Mucosa of gallbladder (tissue), 1 donor: ENCODE results near the gene MAD1L1. TPM values are rescaled to one million over a fixed set of nuclear protein-coding genes. Genes with fewer than 3 reads are reported as not detected.

Experiments used
- DNase-seq: peaks from one replicate; pipeline ENCODE4 v3.0.0-alpha.2; 2020; ENCODE audit warnings: low spot score
- total RNA-seq: library from RNA; stranded (reverse); gene quantifications from one replicate; pipeline ENCODE4 v1.2.1, GENCODE V29; 2021
- donor health status: DM: no; HTN: no; CAD: no.

MAD1L1 gene
- total RNA-seq, 1 donor from 2014 or later: 50.5 TPM

DNA sequence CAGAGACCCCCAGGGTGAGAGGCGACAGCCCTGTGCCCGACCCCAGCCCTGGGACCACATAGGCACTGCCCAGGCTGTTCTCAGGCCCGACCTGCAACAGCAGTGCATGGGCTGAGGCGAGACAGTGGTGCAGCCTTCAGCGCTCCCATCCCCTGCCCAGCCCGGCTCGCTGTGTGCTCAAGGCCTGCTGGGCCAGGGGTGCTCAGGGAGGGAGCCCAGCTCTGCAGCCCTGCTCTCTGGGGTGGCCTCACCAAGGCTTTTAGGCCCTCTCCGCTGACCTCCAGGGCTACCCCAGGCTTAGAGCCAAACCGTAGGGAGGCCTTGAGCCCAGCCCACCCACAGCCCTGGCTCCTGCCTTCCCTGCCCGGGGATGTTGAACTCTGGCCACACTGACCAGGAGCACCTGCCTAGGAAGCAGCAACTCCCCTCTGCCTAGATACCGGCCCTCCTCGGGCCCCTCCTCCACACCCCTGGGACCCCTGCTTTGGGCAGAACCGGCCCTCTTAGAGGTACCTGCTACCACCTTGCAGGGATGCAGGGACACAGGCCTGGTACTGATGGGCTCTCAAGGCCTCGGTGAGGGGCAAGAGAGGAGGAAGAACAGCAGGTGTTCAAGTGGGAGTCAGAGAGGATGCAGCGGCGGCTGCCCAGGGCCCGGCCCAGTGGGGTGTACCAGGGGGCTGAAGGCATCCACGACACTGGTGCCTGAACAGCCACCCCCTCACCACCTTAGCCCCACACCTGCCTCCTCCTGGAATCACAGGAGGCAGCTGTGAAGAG lies 331.1 kb downstream of the MAD1L1 start:
- DNase-seq: no peak

DNA sequence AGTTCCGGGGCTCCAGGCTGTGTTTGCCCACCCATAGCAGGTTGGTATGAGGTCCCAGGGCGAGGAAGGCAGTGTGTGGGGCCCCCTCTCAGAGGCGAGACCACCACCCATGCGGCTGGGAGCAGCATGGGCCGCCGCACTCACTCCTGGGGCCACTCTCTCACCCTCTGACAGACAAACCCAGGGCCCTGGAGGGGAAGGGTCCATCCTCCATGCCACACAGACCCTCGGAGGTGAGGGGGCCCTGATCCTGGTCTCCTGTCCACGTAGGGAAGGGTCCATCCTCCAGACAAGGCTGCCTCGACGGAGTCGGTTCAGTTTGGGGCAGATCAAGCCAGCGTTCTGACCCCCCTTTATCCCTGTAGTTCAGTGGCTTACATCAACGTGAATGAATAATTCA lies 331.9 kb downstream of the MAD1L1 start:
- no peak for DNase-seq

DNA sequence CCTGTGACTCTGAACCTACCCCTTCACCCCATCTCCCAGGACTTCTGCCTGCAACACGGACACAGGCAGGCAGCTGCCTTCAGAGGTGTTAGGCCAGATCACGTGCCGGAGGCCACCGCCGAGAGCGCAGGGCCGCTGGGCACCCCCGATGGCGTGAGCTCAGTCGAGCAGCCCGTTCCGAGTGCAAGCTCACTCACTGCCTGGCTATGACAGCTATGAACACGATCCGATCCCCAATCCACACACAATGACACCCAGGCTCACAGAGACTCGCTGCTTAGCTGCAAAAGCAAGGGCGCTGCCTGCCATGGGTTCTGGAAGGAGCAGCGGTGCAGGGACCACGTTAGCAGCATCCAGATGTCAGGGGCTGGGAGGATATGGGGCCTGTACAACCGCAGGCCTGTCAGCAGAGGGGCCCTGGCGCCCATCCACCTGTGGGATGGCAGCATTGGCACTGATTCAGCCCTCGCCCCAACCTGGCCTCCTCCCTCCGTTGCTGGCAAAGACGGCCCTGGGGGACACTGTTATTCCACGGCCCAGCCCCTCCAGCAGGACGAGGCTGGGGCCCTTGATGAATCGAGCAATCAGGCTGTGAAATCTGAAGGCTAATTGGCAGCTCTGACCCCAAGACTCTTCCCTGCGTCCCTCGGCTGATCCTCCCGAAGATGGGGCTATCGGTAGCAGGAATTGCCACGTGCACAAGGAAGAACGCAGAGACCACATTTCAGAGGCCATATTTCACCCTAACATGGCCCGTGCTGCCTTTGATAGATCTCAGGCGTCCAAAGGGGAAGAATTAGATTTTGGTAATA lies 332.6 kb downstream of the MAD1L1 start:
- no peak for DNase-seq

DNA sequence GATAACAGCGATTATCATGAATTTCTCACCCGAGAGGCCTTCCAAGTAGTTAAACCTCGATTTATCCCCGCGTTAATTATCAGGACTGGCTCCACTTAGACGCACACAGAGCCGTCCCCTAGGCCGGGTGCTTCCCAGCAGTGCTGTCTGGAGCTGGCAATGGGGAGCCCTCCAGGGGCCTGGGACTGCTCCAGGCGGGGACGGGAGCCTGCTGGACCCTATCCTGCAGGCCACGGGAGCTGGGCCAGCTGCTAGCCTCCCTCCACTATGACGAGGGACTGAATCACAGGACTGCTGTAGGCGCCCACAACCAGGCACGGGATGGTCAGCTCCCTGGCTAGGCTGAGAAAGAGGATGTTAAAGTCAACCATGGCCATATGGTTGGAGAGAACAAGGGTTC lies 333.5 kb downstream of the MAD1L1 start:
- DNase-seq: no peak

DNA sequence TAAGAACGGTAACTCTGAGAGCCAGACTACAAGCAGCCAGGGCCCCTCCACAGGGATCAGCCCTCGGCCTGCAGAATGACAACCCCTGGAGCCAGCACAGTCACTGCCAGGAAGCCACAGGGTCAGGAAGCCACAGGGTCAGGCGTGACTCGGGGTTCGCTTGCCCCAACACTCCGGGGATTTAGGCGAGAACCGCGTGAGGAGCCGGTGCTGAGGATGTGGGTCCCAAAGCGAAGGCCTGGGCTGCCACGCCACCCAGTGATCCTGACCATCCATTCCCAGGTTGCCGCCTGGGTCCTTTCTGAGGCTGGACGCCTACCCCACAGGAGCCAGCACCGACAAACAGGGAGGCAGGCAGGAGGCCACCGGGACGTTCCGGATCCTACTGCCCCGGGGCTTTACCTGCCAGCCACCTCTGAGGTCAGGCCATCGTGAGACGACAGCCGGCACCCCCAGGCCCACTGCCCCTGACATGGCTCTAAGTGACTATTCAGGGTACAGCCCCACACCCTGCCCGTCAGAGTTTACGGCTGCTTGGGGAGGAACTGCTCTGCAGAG lies 334.0 kb downstream of the MAD1L1 start:
- no peak for DNase-seq

DNA sequence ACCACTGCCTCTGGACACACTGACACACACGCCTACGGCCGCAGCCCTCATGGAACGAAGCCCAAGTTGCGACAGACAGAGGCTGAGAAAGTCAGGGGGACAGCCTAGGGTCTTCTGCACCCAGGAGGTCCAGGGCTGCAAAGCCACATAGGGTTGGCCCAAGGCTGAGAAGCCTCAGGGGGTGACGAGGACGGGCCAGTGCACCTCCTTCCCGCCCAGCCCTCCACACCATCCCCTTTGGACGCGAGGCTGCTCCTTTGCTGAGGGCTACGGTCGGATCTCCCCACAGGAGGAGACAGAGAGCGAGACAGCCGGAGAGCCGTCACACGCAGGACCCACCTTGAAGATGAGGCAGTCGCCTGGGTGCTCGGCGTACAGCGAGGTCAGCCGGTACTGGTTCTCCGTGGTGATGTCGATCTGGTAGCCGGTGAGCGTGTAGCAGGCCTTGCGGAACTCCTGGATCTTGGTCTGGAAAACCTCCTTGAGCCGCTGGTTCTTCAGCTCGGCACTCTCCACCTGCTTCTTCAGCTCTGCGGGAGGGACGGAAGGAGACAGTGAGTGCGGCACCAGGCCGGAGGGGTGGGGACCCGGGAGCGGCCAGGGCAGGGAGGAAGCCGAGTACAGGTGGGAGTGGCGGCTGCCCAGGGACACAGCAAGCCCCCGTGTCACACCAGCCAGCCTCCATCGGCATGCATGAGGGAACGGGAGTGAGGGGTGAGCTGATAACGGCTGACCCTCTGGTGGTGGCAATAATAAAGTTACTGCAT lies 334.7 kb downstream of the MAD1L1 start:
- DNase-seq: no peak

DNA sequence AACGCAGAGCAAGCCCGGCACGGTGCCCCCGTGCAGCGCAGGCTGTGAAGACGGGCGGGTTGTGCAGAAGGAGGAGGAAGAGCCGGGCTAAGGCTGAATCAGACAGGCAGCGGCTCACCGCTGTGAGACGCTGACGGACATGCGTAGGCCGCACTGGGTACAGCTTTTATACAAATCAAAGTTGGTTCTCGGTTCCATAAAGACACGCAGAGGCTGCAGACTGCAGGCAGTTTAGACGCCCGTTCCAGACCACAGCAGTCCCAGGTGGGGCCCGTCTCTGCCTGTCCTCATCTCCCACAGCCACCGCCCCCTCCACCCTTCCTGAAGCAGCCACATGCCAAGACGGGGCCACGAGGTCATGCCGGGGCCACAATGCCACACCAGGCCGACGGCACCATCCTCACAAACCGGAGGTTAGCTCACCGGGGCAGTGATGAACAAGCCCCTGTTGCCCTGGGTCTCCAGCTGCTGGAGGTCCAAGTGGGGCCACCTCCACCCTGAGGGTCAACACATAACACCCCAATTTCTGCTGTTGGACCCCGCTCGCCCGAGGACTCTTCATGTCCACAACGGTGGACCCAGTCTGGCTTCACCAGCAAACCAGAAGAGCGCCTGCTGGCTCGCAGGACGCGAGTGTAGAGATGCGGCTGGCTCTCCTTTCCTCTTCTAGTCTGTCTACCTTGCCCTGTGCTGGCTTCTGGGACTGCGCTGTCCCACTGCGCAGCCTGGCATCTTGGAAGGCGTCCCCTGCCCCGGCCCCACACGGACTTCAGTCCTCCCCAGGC lies 335.5 kb downstream of the MAD1L1 start:
- DNase-seq: no peak

DNA sequence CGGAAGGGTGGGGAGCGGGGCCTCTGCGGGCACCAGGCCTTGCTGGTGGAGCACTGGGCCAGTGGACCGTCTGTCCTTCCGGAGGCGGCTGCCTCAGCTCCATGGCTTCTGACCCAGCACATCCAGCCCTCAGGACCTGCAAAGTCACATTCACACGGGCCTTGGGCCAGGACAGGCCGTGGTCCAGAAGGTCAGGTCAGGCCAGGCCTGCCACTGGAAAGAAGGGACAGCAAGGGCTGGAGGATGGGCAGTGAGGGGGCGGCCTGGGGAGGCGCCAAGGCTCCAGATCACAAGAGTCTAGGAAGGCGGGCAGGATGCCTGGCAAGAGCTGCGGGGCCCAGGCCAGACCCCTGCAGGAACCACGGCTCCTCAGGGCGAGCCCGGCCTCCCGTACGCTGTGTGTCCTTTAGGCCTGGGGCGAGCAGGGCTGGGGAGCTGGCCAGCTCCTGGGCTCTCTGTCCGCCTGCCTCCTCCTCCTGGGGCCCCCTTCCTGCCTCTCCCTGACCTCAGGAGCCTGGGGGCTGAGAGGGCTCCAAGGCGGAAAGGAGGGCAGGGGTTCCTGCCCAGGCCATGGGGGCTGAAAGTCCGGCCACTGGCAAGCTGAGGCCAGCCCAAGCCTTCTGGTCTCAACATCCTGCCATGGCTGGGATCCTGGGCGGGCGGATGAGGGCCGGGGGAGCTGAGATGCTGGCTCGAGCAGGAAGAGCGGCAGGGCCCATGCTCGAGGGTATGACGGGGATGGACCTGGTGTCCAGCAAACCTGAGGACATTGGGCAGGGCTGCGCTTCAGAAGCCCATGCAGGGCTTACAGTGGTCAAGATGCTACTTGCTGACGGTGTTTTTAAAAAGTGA lies 336.9 kb downstream of the MAD1L1 start:
- DNase-seq: no peak

DNA sequence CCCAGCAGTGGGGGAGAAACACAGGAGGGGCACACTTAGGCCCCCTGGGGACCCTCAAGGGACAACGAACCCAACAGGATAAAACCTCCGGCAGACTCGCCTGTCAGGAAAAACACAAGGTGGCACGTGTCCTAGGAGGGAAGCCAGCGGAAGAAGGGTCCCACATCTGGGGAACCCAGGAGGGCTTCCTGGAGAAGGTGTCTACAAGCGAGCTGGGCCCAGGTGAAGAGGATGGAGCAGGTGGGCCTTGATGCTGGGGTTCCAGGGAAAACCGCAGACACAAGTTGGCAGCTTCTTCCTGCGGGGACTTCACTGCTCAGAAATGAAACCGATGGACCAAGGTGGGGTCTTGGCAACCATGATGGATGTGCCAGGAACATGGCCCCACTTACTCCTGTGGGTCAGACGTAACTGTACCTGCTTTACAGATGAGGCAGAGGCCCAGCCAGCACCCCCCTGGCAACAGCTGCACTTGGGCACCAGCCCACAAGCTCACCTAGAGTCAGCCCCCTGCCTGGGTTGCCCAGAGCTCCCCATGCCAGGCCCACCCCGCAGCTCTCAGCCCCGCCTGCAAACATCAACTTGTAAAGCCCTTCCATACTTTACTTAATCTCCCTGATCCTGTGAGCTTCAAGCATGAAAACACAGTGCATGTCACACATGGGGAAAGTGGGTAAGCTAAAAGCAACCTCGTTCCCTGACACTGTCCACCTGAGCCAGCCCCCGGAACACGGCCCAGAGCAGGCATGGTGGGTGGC lies 337.7 kb downstream of the MAD1L1 start:
- no peak for DNase-seq

DNA sequence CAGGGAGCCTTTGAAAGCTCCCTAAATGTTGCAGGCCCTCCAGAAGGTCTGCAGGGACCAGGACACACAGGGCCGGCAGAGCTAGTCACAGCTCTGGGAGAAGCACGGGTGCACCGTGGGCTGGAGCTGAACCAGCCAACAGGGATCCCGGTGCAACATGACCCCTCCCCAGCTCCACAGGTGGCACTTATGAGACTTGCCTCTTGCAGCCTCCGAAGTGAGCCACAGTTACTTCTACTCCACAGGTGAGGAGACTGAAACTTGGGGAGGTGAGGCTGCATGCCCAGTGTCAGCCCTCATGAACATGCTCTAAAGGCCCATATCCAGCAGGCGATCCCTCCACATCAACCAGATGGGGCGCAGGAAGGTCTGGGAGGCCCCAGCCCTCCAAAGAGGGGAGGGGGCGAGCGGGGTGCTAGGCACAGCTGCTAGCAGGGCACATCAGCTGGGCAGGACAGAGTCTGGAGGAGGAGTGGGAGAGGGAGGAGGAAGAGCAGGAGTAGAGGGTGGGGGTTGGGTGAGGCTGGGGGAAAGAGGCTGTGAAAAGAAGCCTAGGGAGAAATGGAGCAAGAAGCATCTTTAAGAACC lies 338.3 kb downstream of the MAD1L1 start:
- DNase-seq: no peak

DNA sequence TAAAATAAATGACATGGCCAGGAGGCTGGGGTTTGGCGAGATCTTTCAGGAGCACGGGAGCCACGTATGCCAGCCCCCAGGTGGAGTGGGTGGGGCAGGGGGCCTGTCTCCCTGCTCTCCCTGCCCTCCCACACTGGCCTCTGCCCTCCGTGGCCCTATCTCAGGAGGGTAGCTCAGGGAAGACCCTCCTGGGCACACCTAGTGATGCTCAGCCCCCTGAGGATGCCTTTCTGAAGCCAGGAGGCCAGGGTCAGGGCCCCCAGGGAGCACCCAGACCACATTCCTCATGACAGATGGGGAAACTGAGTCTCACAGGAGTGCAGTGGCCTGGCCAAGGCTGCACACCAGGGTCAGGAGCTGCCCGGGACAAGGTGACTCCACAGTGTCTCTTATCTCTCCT lies 339.3 kb downstream of the MAD1L1 start:
- DNase-seq: no peak

DNA sequence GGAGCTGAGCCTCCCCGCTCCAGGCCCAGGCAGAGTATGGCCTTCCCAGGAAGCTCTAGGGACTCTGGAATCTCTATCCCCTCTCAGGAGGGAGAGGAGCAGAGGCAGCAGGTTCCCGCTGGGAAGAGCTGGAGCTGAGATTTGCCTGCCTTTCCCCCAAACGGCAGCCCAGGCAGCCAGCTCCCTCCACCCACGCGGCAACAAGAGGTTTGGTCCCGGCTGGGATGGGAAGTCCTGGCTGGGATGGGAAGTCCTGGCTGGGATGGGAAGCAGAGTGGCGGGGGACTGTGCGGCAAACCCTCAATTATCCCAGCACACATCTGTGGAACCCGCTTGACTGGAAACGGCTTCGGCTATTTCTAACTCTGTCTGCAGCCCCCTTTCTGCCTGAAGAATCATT lies 339.7 kb downstream of the MAD1L1 start:
- no peak for DNase-seq

DNA sequence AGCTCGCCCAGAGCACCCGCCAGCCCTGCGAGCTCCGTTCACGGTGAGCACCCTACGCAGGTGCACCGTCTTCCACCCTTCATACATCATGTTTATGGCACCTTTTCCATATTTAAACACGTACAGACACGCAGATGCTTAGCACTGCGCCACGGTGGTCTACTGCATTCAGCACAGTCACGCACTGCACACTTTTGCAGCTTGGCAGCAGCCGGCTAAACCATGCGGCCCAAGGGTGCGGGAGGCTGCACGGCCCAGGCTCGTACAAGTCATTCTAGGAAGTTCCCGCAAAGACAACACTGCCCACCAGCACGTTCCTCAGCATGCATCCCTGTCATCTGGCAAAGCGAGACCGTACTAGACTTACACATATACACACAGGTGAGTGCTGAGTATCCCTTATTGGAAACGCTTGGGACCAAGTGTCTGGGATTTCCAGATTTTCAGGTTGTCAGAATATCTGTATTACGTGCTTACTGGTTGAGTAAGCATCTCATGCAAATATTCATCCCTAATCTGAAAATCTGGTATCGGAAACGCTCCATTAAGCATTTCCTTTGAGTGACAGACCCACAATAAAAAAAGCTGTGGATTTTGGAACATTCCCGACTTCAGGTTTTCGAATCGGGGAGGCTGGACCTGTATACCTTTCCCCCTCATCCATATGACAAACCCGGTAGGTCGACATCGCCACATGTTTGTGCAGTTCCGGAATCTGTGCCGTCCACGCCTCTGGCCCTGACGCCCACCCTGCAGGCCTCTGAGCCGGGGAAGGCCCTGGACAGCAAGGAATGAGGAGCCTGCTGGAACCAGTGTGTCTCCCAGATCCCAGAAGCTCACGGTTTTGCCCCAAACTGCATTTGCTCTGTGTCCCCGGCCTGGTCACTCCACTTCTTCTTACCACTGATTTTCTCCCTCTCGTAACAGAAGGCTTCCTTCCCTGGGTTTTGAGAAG lies 340.5 kb downstream of the MAD1L1 start:
- no peak for DNase-seq

DNA sequence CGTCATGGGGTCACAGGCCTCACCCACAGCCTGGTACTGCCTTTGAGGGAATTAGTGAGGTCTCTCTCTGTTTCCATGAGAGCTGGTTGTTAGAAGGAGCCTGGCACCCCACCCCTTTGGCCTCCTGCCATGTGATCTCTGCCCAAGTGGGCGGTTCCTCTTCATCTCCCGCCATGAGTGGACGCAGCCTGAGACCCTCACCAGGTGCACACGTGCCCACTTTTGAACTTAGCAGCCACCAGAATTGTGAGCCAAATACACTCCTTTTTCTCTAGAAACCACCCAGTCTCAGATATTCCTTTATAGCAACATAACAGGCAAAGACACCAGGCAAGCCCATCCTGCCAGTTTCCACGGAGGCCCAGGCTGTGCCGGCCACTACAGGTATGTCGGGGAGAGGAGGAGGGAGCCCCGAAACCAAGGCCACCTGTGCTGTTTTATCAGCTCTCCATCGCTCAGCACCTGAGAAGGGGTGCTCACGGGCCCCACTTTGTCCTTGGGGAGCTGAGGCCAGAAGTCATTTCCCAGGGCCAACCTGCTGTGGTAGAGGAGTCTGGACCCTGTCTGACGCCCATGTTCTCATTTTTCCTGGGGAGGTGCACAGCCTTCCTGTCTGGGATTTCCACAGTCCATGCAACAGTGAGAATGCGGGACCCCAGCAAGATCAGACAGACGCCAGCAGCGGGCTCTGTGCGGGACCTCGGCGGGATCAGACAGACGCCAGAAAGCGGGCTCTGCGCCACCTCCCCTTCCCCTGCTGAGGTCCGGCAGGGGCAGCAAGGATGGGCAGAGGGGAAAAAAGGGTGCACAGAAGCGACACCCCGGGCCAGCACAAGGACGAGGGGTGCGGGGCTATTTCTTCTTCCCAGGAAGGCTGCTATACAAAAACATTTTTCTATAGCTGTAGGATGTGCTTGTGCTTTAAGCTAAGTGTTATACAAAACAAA lies 342.2 kb downstream of the MAD1L1 start:
- no peak for DNase-seq

DNA sequence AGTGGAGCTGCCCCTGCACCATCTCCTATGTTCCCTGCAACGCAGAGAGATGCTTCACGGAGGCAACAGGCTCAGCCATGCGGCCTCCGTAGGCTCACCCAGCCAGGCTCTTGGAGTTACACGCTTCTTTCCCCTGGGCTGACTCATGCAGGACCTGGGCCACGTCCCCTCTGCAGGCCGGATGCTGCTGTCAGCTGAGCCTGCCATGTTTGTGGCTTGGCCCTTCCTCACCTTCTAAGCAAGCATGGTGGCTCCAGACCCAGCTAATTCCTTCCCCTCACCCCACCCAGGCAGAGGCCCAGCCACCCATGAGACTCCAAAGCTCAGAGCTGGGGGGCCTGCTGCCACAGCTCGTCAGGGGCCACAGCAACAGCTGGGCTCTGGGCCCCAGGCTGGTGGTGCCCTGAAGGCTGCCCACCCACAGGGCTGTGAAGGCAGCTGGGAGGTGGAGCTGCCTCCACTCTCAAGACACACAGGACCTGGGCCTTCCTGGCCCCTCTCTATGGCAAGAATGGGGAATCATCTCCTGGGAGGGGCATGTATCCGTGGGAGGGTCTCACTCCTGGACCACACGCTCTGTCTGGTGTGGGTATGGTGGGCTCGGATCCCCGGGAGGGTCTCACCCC lies 343.1 kb downstream of the MAD1L1 start:
- no peak for DNase-seq

DNA sequence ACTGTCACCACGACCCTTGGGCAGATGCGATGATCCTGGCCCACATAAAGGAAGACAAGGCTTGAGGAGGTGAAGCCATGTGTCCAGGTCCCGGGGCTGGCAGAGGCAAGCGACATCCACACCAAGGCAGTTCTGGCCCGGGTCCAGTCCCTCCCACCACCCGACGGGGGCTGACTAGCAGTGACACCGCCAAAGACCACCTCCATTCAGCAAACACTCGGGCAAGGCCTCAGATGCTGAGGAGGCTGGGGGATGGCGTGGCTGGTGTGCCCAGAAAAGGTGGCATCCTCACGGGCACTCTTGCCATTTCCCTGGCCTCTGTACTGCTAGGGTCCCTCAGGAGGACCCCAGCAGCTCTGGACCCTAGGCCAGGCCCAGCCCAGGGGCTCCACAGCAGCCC lies 343.7 kb downstream of the MAD1L1 start:
- DNase-seq: no peak
